ENCODE results near the gene SYT7.

DNA sequence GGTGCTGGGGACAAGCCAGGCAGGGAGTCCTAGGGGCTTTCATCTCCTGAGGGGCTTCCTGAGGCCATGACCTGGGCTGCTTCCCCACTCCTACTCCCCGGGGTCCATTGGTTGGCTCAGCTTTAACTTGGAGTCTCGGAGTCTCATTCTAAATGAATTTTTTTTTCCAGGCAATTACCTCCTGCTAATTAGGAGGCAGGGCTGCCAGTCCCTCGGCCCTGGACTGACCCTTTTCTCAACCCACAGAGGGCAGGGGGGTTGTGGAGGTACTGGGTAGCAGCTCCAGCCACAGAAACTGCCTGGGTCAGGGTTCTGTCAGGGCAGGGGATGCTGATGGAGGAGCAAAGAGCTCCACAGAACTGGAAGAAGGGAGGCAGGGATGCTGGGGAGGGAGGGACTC, 11.9 kb downstream of the SYT7 start:
- TF ChIP-seq, protein P1, sequence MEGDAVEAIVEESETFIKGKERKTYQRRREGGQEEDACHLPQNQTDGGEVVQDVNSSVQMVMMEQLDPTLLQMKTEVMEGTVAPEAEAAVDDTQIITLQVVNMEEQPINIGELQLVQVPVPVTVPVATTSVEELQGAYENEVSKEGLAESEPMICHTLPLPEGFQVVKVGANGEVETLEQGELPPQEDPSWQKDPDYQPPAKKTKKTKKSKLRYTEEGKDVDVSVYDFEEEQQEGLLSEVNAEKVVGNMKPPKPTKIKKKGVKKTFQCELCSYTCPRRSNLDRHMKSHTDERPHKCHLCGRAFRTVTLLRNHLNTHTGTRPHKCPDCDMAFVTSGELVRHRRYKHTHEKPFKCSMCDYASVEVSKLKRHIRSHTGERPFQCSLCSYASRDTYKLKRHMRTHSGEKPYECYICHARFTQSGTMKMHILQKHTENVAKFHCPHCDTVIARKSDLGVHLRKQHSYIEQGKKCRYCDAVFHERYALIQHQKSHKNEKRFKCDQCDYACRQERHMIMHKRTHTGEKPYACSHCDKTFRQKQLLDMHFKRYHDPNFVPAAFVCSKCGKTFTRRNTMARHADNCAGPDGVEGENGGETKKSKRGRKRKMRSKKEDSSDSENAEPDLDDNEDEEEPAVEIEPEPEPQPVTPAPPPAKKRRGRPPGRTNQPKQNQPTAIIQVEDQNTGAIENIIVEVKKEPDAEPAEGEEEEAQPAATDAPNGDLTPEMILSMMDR (IDR thresholded peaks at IDR 0.05; ENCODE audit: borderline replicate concordance, extremely low read depth, low read length, poor library complexity, severe bottlenecking) = no peak
- no peak for TF ChIP-seq EZH2 (IDR thresholded peaks at IDR 0.05; ENCODE audit: borderline replicate concordance, low read depth, low read length, severe bottlenecking)

Data from DND-41 (cell line).